MCF 10A (cell line): Measurements from ENCODE around the gene LRFN2. TPM values are rescaled to one million over a fixed set of nuclear protein-coding genes. Genes with fewer than 3 reads are reported as not detected.

Experiments used
- BruUV-seq: library from RNA; stranded (reverse); fragments of 400-500 nt; replicated peaks from 2 replicates; lab custom pipeline; 2021; lab: Mats Ljungman, UMichigan
- CTCF ChIA-PET: fragments of 300-600 bp; sonication (Branson Sonifier 250); formaldehyde crosslinking; extraction: SDS; loops from one replicate; lab custom pipeline; 2021; ENCODE audit warnings: antibody characterized with exemption, inconsistent platforms; lab: Yijun Ruan, JAX
- POLR2A ChIA-PET: fragments of 300-600, 350-650 bp; sonication (Branson Sonifier 250); formaldehyde crosslinking; extraction: SDS; loops from one replicate; lab custom pipeline; 2020; ENCODE audit warnings: antibody characterized with exemption, inconsistent platforms; lab: Yijun Ruan, JAX
- DNase-seq: peaks from one replicate; pipeline ENCODE4 v3.0.0-alpha.2; 2018; ENCODE audit not compliant: unreplicated experiment
- H3K27ac Mint-ChIP-seq: one replicate; pipeline ENCODE4 v1.8.0; 2022; ENCODE audit warnings: mild to moderate bottlenecking, low read depth, mixed read lengths; ENCODE audit not compliant: unreplicated experiment
- H3K27me3 Mint-ChIP-seq: one replicate; pipeline ENCODE4 v1.8.0; 2022; ENCODE audit warnings: mixed read lengths; ENCODE audit not compliant: insufficient read depth, unreplicated experiment
- H3K36me3 Mint-ChIP-seq: one replicate; pipeline ENCODE4 v1.8.0; 2022; ENCODE audit warnings: mild to moderate bottlenecking, moderate library complexity, mixed read lengths; ENCODE audit not compliant: insufficient read depth, unreplicated experiment
- H3K4me1 Mint-ChIP-seq: one replicate; pipeline ENCODE4 v1.8.0; 2022; ENCODE audit warnings: mixed read lengths; ENCODE audit not compliant: insufficient read depth, unreplicated experiment
- H3K4me3 Mint-ChIP-seq: one replicate; pipeline ENCODE4 v1.8.0; 2022; ENCODE audit warnings: mild to moderate bottlenecking, moderate library complexity, mixed read lengths; ENCODE audit not compliant: unreplicated experiment
- H3K9me3 Mint-ChIP-seq: one replicate; pipeline ENCODE4 v1.8.0; 2022; ENCODE audit warnings: mixed read lengths; ENCODE audit not compliant: unreplicated experiment
- CTCF ChIP-seq: fragments of 200-600 bp; IDR thresholded peaks from one replicate; pipeline ENCODE4 v1.8.0; 2022; ENCODE audit warnings: antibody characterized with exemption, mild to moderate bottlenecking; ENCODE audit not compliant: unreplicated experiment
- intact Hi-C: fragments of 100-400 bp; cut with micrococcal nuclease; formaldehyde crosslinking; loops from 2 replicates; pipeline ENCODE4 v1.14.1; 2022
- total RNA-seq: library from RNA; stranded (reverse); gene quantifications from 2 replicates; pipeline ENCODE4 v1.2.3, GENCODE V29; 2022

The LRFN2 gene
- total RNA-seq, 1 experiment from 2014 or later: not detected

DNA sequence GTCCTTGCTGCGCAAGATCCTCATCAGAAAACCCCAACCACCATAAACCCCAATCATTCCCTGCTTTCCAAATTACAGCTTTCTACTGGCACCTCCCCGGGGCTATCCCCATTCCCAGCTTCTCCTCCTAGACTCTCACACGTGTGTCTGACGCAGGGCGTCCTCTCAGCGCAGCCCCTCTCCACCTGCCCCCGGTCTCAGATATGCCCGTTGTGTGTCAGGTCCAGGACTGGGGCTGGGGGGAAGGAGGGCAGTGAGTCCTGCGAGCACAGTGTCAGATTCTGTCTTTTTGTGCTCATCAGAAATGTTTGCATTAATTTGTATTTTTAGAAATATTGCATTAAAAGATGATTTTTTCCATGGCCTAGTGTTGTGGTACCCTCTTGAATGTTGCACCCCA lies 48.6 kb downstream of the LRFN2 start:
- intact Hi-C loops: no loop called here
- Mint-ChIP-seq H3K4me3 (no peak overlapping the region), H3K4me1 (no peaks in the 10 kb centered on the region), H3K27ac (no peak overlapping the region), H3K9me3 (peaks cover 8% of the 10 kb centered on the region), H3K36me3 (no peaks in the 10 kb centered on the region), H3K27me3 (no peaks in the 10 kb centered on the region)
- ChIA-PET CTCF (interaction anchor here (0.6 kb wide), 1 partner anchor 313 kb away, joined by 4 read pairs; no protein-coding TSS in a partner anchor), POLR2A (no interaction called here)
- no peak for TF ChIP-seq CTCF
- BruUV-seq: no TSS peak
- DNase-seq: no peak

DNA sequence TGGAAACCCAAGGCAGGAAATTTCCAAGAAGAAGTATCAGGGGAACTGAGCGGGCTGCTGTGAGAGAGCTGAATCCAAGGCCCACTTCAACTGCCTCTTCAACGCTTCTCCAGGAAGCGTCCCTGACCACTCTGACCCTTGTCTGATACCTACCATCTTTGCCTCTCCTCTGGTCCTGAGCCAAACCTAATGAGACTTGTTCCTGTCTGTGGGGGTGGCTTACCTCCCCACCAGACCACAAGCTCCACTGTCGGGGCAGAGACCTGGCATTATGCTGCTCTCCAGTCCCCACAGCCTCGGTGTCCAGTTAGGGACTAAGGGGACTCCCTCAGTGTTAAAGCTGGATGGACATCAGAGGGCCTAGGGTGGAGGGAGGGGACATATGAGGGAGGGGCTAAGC lies 49.7 kb downstream of the LRFN2 start:
- intact Hi-C loops: no loop called here
- Mint-ChIP-seq H3K27ac (no peak overlapping the region), H3K9me3 (peaks cover 17% of the 10 kb centered on the region), H3K4me3 (no peak overlapping the region), H3K27me3 (no peaks in the 10 kb centered on the region), H3K4me1 (no peaks in the 10 kb centered on the region), H3K36me3 (no peaks in the 10 kb centered on the region)
- POLR2A ChIA-PET: interaction anchor here (0.7 kb wide), 1 partner anchor 9 kb away, joined by 3 read pairs; no protein-coding TSS in a partner anchor
- CTCF ChIA-PET: interaction anchor here (0.7 to 1.5 kb wide), 2 partner anchors 9 to 556 kb away, joined by 3 read pairs; no protein-coding TSS in a partner anchor
- no peak for DNase-seq
- TF ChIP-seq CTCF: no peak
- no TSS peak for BruUV-seq

DNA sequence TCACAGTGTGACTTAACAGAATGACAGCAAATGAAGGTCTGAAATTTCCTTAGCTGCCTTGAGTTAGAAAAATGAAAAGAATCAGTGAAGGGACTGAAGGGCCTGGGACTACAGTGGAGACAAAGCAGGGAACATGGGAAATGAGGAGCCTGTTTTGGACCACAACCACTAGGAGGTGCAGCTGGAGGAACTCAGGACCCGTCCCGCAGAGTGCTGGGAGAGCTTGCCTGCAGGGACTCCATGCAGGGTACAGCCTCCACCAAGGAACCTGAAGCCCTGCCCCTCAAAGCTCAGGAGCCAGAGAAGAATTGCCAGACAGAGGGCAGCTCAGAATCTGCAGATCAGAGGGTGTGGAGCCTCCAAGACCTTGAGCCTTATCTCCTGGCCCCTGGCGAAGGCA lies 50.7 kb downstream of the LRFN2 start:
- intact Hi-C loops: no loop called here
- Mint-ChIP-seq H3K27me3 (no peaks in the 10 kb centered on the region), H3K36me3 (no peaks in the 10 kb centered on the region), H3K4me3 (no peak overlapping the region), H3K9me3 (peaks cover 23% of the 10 kb centered on the region), H3K4me1 (no peaks in the 10 kb centered on the region), H3K27ac (no peak overlapping the region)
- no peak for TF ChIP-seq CTCF
- POLR2A ChIA-PET: no interaction called here
- DNase-seq: no peak
- BruUV-seq: no TSS peak
- CTCF ChIA-PET: interaction anchor here (1.5 kb wide), 1 partner anchor 10 kb away, joined by 3 read pairs; no protein-coding TSS in a partner anchor

- no peaks in the 10 kb centered on the region for H3K4me1 Mint-ChIP-seq
- peaks cover 25% of the 10 kb centered on the region for H3K9me3 Mint-ChIP-seq
- TF ChIP-seq CTCF: no peak
- intact Hi-C loops: no loop called here
- CTCF ChIA-PET: interaction anchor here (1.5 kb wide), 1 partner anchor 10 kb away, joined by 3 read pairs; no protein-coding TSS in a partner anchor
- POLR2A ChIA-PET: no interaction called here
- no TSS peak for BruUV-seq
- no peak for DNase-seq
- H3K4me3 Mint-ChIP-seq: no peak overlapping the region
- no peak overlapping the region for H3K27ac Mint-ChIP-seq
- H3K36me3 Mint-ChIP-seq: no peaks in the 10 kb centered on the region
- H3K27me3 Mint-ChIP-seq: no peaks in the 10 kb centered on the region
Measured at GRCh38 chr6:40535819-40536380, 51.3 kb downstream of the LRFN2 start.
